Sigmoid colon (tissue), 4 donors: Measurements from ENCODE around the gene STON2.

Experiments used
- EP300 ChIP-seq, 4 donors: sonication (generic); formaldehyde crosslinking; IDR thresholded peaks; one replicate each; pipeline ENCODE4 v1.6.1; 2017; ENCODE audit warnings: antibody characterized with exemption in 4 of 4
- POLR2A ChIP-seq, 2 donors: fragments of 450-650 bp; IDR thresholded peaks; one replicate each; pipeline ENCODE4 v1.6.1; 2016; ENCODE audit warnings: antibody characterized with exemption in 2 of 2, mild to moderate bottlenecking in 2 of 2, moderate library complexity in 2 of 2
- TF ChIP-seq, protein P1 (sequence below), 4 experiments: fragments of 450-650 bp in 3 of 4; fragments of 200-600 bp in 1 of 4; IDR thresholded peaks; one replicate each; pipeline ENCODE4 v1.5.1; 2016 to 2019; ENCODE audit warnings: antibody characterized with exemption in 4 of 4, mild to moderate bottlenecking in 3 of 4, moderate library complexity in 2 of 4

DNA sequence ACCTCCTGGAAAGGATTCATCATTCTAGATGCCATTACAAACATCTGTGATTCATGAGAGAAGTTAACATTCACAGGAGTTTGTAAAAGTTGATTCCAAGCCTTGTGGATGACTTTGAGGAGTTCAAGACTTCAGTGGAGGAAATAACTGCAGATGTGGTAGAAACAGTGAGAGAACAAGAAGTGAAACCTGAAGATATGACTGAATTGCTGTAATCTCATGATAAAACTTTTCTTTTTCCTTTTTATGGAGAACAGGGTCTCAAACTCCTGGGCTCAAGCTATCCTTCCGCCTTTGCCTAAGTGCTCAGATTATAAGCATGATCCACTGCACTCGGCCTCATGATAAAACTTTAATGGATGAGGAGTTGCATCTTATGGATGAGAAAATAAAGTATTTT, 114.9 kb downstream of the STON2 start:
- no peak for TF ChIP-seq POLR2A (IDR thresholded peaks at IDR 0.05)
- TF ChIP-seq, protein P1, sequence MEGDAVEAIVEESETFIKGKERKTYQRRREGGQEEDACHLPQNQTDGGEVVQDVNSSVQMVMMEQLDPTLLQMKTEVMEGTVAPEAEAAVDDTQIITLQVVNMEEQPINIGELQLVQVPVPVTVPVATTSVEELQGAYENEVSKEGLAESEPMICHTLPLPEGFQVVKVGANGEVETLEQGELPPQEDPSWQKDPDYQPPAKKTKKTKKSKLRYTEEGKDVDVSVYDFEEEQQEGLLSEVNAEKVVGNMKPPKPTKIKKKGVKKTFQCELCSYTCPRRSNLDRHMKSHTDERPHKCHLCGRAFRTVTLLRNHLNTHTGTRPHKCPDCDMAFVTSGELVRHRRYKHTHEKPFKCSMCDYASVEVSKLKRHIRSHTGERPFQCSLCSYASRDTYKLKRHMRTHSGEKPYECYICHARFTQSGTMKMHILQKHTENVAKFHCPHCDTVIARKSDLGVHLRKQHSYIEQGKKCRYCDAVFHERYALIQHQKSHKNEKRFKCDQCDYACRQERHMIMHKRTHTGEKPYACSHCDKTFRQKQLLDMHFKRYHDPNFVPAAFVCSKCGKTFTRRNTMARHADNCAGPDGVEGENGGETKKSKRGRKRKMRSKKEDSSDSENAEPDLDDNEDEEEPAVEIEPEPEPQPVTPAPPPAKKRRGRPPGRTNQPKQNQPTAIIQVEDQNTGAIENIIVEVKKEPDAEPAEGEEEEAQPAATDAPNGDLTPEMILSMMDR (IDR thresholded peaks at IDR 0.05), result no peak
- no peak for TF ChIP-seq EP300 (IDR thresholded peaks at IDR 0.05)
